ENCODE results near the gene ZBTB7C. TPM values are rescaled to one million over a fixed set of nuclear protein-coding genes. Genes with fewer than 3 reads are reported as not detected.

ZBTB7C gene
- total and polyA plus RNA-seq, 4 donors: 0.19 to 1.1 (median 0.45) TPM

GRCh38 chr18:48394176-48394575 is 15.0 kb downstream of the ZBTB7C start:
- H3K4me3 ChIP-seq (ENCODE audit: low read depth in 1 of 3, low read length in 3 of 3): no peak overlapping the region
- H3K27me3 ChIP-seq (ENCODE audit: control insufficient read depth in 4 of 4, insufficient read depth in 4 of 4, low read length in 3 of 4): peaks cover 0 to 4% (median 0%) of the 10 kb centered on the region in 4 donors
- no peak for DNase-seq (ENCODE audit: low spot score)
- no peak overlapping the region for H3K27ac ChIP-seq (ENCODE audit: low read depth in 1 of 2, low read length in 2 of 2)
- H3K36me3 ChIP-seq (ENCODE audit: control insufficient read depth in 4 of 4, insufficient read depth in 3 of 4, low read depth in 1 of 4, low read length in 3 of 4): no peaks in the 10 kb centered on the region
- no peak overlapping the region for H3K9ac ChIP-seq (ENCODE audit: low read depth in 1 of 2, low read length in 2 of 2)
- H3K4me1 ChIP-seq (ENCODE audit: control insufficient read depth in 4 of 4, insufficient read depth in 4 of 4, low read length in 3 of 4): peaks cover 0 to 4% (median 2%) of the 10 kb centered on the region in 4 donors
- no peak for TF ChIP-seq EGR1 (IDR thresholded peaks at IDR 0.05; ENCODE audit: low read depth in 2 of 2)
- TF ChIP-seq JUND (IDR thresholded peaks at IDR 0.05): no peak
- no peak for TF ChIP-seq RAD21 (IDR thresholded peaks at IDR 0.05)
- no peak for TF ChIP-seq YY1 (IDR thresholded peaks at IDR 0.05)
- no peak for TF ChIP-seq SP1 (IDR thresholded peaks at IDR 0.05)
- no peak for TF ChIP-seq RXRA (IDR thresholded peaks at IDR 0.05)
- no peak for TF ChIP-seq FOXA2 (IDR thresholded peaks at IDR 0.05)
- TF ChIP-seq GABPA (IDR thresholded peaks at IDR 0.05 in 1 of 2, conservative IDR thresholded peaks at IDR 0.05 in 1 of 2): no peak
- no peak for TF ChIP-seq HNF4G (IDR thresholded peaks at IDR 0.05)
- TF ChIP-seq ATF3 (IDR thresholded peaks at IDR 0.05): no peak
- TF ChIP-seq TAF1 (conservative IDR thresholded peaks at IDR 0.05): no peak
- no peak for TF ChIP-seq NR2F2 (IDR thresholded peaks at IDR 0.05)
- TF ChIP-seq, protein P1, sequence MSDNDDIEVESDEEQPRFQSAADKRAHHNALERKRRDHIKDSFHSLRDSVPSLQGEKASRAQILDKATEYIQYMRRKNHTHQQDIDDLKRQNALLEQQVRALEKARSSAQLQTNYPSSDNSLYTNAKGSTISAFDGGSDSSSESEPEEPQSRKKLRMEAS (IDR thresholded peaks at IDR 0.05): no peak
- TF ChIP-seq, protein P2, sequence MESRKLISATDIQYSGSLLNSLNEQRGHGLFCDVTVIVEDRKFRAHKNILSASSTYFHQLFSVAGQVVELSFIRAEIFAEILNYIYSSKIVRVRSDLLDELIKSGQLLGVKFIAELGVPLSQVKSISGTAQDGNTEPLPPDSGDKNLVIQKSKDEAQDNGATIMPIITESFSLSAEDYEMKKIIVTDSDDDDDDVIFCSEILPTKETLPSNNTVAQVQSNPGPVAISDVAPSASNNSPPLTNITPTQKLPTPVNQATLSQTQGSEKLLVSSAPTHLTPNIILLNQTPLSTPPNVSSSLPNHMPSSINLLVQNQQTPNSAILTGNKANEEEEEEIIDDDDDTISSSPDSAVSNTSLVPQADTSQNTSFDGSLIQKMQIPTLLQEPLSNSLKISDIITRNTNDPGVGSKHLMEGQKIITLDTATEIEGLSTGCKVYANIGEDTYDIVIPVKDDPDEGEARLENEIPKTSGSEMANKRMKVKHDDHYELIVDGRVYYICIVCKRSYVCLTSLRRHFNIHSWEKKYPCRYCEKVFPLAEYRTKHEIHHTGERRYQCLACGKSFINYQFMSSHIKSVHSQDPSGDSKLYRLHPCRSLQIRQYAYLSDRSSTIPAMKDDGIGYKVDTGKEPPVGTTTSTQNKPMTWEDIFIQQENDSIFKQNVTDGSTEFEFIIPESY (IDR thresholded peaks at IDR 0.05): no peak
- TF ChIP-seq, protein P3, sequence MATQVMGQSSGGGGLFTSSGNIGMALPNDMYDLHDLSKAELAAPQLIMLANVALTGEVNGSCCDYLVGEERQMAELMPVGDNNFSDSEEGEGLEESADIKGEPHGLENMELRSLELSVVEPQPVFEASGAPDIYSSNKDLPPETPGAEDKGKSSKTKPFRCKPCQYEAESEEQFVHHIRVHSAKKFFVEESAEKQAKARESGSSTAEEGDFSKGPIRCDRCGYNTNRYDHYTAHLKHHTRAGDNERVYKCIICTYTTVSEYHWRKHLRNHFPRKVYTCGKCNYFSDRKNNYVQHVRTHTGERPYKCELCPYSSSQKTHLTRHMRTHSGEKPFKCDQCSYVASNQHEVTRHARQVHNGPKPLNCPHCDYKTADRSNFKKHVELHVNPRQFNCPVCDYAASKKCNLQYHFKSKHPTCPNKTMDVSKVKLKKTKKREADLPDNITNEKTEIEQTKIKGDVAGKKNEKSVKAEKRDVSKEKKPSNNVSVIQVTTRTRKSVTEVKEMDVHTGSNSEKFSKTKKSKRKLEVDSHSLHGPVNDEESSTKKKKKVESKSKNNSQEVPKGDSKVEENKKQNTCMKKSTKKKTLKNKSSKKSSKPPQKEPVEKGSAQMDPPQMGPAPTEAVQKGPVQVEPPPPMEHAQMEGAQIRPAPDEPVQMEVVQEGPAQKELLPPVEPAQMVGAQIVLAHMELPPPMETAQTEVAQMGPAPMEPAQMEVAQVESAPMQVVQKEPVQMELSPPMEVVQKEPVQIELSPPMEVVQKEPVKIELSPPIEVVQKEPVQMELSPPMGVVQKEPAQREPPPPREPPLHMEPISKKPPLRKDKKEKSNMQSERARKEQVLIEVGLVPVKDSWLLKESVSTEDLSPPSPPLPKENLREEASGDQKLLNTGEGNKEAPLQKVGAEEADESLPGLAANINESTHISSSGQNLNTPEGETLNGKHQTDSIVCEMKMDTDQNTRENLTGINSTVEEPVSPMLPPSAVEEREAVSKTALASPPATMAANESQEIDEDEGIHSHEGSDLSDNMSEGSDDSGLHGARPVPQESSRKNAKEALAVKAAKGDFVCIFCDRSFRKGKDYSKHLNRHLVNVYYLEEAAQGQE (IDR thresholded peaks at IDR 0.05): no peak
- TF ChIP-seq, protein P4, sequence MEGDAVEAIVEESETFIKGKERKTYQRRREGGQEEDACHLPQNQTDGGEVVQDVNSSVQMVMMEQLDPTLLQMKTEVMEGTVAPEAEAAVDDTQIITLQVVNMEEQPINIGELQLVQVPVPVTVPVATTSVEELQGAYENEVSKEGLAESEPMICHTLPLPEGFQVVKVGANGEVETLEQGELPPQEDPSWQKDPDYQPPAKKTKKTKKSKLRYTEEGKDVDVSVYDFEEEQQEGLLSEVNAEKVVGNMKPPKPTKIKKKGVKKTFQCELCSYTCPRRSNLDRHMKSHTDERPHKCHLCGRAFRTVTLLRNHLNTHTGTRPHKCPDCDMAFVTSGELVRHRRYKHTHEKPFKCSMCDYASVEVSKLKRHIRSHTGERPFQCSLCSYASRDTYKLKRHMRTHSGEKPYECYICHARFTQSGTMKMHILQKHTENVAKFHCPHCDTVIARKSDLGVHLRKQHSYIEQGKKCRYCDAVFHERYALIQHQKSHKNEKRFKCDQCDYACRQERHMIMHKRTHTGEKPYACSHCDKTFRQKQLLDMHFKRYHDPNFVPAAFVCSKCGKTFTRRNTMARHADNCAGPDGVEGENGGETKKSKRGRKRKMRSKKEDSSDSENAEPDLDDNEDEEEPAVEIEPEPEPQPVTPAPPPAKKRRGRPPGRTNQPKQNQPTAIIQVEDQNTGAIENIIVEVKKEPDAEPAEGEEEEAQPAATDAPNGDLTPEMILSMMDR (IDR thresholded peaks at IDR 0.05; ENCODE audit: low read depth, low read length, missing input control): no peak
- no peak for TF ChIP-seq FOXA1 (IDR thresholded peaks at IDR 0.05)
- no peak for TF ChIP-seq HNF4A (conservative IDR thresholded peaks at IDR 0.05)
- no peaks in the 10 kb centered on the region for H3K9me3 ChIP-seq (ENCODE audit: control insufficient read depth in 4 of 4, low read length in 3 of 4)
- 70% methylated on average over 5 of the region's 5 CpGs for WGBS

Data from liver (tissue), 9 donors.